ENCODE data around the gene TCHHL1. TPM values are rescaled to one million over a fixed set of nuclear protein-coding genes. Genes with fewer than 3 reads are reported as not detected.

TCHHL1 gene
- total RNA-seq, 4 donors from 2014 or later, result not detected

DNA sequence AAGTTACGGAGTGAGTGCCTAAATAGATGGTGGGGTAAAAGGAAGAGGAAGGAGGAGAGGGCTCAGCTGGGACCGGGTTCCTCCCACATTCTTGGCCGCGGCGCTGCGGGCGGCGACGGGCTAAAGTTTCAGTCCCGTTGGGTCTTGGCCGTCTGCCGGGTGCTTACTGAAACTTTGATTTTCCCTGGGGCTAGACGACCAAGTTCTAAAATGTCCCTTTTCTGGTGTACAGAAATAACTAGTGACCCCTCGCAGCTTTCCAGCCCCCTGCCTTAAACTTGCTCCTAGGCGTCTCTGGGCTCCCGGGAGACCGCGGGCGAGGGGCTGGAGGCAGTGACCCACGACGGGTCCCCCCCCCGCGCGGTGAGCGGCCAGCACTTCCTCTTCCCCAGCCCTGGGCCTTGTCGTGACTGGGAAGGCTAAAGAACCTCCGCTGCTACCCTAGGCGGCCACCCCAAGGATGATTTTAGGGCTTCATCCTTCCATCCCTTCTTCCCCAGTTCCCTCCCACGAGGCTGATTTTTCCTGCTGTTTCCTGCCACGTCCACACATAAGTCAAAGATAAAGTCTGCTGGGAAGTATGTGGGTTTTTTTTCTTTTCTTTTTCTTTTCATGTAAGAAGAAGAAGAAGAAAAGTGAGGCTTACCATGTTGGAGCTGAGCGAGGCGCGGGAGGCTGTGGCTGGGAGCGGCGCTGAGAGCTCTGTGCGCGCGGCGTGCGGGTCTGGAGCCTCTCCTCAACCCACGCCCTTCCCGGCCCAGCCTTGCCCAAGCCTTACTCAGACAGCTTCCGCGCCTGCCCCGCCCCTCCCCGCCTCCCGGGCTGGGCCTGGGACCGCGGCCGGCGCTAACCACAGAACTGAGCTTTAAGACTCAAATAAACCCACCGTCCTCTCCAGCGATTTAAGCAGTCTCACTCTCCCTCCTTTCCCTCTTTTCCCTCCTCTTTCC, 52.3 kb downstream of the TCHHL1 start, which contains the start of gene S100A11:
TSS of gene S100A11 (minus strand) at position 738 of the 950 bp plus-strand sequence. CDS start at position 649, 89 bp downstream.
- Histone ChIP-seq H3K4me3 (peak within 1 kb of the TSS; percentile 67 to 76 (median 70)), H3K4me1 (peaks cover 12 to 41% (median 32%) of the 10 kb centered on the region in 4 donors), H3K9me3 (no peaks in the 10 kb centered on the region), H3K27ac (replicated peaks in 1 of 4) (peak within 1 kb of the TSS; percentile 82 to 87 (median 86)), H3K36me3 (peaks cover 11 to 26% (median 21%) of the 10 kb centered on the region in 4 donors), H3K27me3 (no peaks in the 10 kb centered on the region)
- peak; percentile 96 for DNase-seq (ENCODE audit: extremely low spot score)
- intact Hi-C loops (cut with DNase I), result no loop called here
- peak; percentile 87 to 95 for TF ChIP-seq POLR2AphosphoS5 (IDR thresholded peaks at IDR 0.05)
- no peak for TF ChIP-seq EP300 (IDR thresholded peaks at IDR 0.05)
- TF ChIP-seq POLR2A (IDR thresholded peaks at IDR 0.05; ENCODE audit: low read depth), result peak; percentile 86
- TF ChIP-seq, protein P1, sequence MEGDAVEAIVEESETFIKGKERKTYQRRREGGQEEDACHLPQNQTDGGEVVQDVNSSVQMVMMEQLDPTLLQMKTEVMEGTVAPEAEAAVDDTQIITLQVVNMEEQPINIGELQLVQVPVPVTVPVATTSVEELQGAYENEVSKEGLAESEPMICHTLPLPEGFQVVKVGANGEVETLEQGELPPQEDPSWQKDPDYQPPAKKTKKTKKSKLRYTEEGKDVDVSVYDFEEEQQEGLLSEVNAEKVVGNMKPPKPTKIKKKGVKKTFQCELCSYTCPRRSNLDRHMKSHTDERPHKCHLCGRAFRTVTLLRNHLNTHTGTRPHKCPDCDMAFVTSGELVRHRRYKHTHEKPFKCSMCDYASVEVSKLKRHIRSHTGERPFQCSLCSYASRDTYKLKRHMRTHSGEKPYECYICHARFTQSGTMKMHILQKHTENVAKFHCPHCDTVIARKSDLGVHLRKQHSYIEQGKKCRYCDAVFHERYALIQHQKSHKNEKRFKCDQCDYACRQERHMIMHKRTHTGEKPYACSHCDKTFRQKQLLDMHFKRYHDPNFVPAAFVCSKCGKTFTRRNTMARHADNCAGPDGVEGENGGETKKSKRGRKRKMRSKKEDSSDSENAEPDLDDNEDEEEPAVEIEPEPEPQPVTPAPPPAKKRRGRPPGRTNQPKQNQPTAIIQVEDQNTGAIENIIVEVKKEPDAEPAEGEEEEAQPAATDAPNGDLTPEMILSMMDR (IDR thresholded peaks at IDR 0.05), result no peak
- under 1% methylated on average over 53 of the region's 53 CpGs for WGBS

DNA sequence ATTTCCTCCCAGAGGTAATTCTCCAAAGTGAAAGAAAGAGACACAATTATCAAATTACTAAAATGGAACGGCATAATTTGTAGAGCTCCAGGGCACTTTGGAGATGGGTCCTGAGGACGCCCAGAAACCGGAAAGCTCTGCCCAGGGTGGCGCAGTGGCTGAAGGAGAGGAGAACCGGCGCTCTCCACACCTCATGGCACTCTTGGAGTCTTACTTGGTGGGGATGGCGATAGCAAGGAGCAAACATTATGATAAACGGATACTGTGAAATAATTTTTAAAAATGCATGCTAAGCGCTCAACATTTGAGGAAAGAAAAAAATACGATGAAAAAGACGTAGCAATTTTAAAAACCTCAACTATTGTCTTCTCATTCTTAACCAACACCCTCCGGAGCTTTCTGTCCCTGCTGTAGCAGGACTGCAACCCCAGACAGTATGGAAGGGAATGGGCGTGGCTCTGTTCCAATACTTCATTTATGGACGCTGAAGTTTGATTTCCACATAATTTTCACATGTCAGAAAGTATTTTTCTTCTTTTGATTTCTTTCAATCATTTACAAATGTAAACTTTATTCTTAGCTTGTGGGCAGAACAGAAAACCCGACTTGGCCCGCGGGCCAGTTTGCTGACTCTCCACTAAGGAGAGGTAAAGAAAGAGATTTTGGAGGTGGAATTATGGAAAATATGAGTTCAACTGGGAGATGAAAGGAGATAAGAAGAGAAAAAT, 53.2 kb downstream of the TCHHL1 start:
- intact Hi-C loops (cut with DNase I), result no loop called here
- Histone ChIP-seq H3K36me3 (peaks cover 17 to 34% (median 28%) of the 10 kb centered on the region in 4 donors), H3K27ac (replicated peaks in 1 of 4) (peak overlapping the region; percentile 82 to 87 (median 86)), H3K4me1 (peaks cover 12 to 41% (median 32%) of the 10 kb centered on the region in 4 donors), H3K4me3 (peak overlapping the region; percentile 67 to 76 (median 70)), H3K27me3 (no peaks in the 10 kb centered on the region), H3K9me3 (no peaks in the 10 kb centered on the region)
- WGBS, result 34% methylated on average over 17 of the region's 17 CpGs
- TF ChIP-seq EP300 (IDR thresholded peaks at IDR 0.05) (no peak), POLR2A (IDR thresholded peaks at IDR 0.05; ENCODE audit: low read depth) (no peak), POLR2AphosphoS5 (IDR thresholded peaks at IDR 0.05) (no peak)
- TF ChIP-seq, protein P1 (IDR thresholded peaks at IDR 0.05), result no peak
- no peak for DNase-seq (ENCODE audit: extremely low spot score)

DNA sequence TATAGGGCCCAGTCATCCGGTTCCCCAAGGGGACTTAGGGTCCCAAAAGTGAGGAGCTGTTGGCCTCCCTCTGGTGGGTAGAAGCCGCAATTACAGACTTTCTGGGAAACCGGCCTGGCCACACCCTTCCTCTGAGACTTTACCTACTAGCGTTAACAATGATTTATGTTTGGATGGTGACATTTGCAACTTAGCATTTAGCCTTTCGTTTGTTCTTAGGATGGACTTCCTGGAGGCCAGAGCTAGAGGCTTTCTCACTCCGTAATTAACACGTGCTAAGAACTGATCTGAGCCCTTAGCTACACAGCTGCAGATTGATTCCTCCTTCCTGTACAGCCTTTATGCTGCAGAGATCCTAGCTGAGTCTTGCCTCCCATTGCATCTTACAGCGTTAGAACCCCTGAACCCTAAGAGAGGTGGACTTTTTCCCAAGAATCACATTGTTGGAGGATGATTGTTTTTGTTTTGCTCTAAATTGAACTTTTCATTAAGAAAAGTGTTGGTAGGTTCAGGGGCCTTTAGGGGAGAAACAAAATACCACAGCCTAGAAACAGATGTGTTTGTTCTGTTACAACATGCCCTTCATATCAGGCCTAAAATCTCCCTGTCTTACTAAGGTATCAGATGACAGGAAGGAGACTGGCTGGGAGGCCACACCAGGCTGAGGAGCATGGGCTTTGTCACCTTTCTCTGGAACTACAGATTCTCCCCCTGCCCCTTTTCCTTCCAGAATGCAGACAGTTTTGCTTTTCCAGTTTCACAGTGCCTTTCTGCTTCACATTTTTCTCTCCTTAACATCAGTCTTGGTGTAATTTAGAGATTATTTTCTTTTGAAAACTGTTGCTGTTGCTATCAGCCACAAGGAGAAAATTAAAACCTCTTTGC, 54.0 kb downstream of the TCHHL1 start:
- peak overlapping the region; percentile 82 to 87 (median 86) for H3K27ac ChIP-seq (replicated peaks in 1 of 4)
- no peaks in the 10 kb centered on the region for H3K9me3 ChIP-seq
- 28% methylated on average over 8 of the region's 8 CpGs for WGBS
- no peak for DNase-seq (ENCODE audit: extremely low spot score)
- intact Hi-C loops (cut with DNase I), result no loop called here
- TF ChIP-seq EP300 (IDR thresholded peaks at IDR 0.05), result no peak
- TF ChIP-seq, protein P1 (IDR thresholded peaks at IDR 0.05), result peak; percentile 45 to 64 (median 48)
- peak; percentile 12 to 17 for TF ChIP-seq POLR2AphosphoS5 (IDR thresholded peaks at IDR 0.05)
- TF ChIP-seq POLR2A (IDR thresholded peaks at IDR 0.05; ENCODE audit: low read depth), result no peak
- no peaks in the 10 kb centered on the region for H3K27me3 ChIP-seq
- peaks cover 17 to 40% (median 28%) of the 10 kb centered on the region in 4 donors for H3K36me3 ChIP-seq
- H3K4me1 ChIP-seq, result peaks cover 12 to 41% (median 32%) of the 10 kb centered on the region in 4 donors
- peak overlapping the region; percentile 67 to 76 (median 70) for H3K4me3 ChIP-seq

DNA sequence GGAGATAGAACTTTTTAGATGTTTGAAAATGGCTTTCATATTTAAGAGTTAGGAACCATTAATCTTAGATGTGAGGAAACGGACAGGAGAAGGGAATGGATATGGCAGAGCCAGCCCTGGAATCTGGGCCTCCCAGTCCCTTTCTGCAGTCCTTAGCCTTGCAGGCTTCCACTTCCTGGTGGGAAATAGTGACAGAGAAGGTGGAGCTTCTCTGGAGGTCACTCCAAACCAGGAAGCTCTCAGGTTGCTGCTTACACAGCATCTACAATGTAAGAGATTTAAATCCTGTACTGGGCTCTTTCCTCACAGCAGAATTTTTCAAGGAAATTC, 54.6 kb downstream of the TCHHL1 start:
- WGBS, result 91% methylated on average over 1 of the region's 1 CpG
- peak overlapping the region; percentile 67 to 76 (median 70) for H3K4me3 ChIP-seq
- H3K27me3 ChIP-seq, result no peaks in the 10 kb centered on the region
- no peak for TF ChIP-seq POLR2A (IDR thresholded peaks at IDR 0.05; ENCODE audit: low read depth)
- TF ChIP-seq POLR2AphosphoS5 (IDR thresholded peaks at IDR 0.05), result no peak
- TF ChIP-seq, protein P1 (IDR thresholded peaks at IDR 0.05), result no peak
- TF ChIP-seq EP300 (IDR thresholded peaks at IDR 0.05), result no peak
- intact Hi-C loops (cut with DNase I), result no loop called here
- H3K27ac ChIP-seq (replicated peaks in 1 of 4), result peak overlapping the region in 3 of 4 donors; percentile 82 to 87 (median 87)
- peaks cover 12 to 41% (median 32%) of the 10 kb centered on the region in 4 donors for H3K4me1 ChIP-seq
- no peaks in the 10 kb centered on the region for H3K9me3 ChIP-seq
- H3K36me3 ChIP-seq, result peaks cover 17 to 40% (median 28%) of the 10 kb centered on the region in 4 donors
- no peak for DNase-seq (ENCODE audit: extremely low spot score)

Data from esophagus muscularis mucosa (tissue), 4 donors.